ENCODE data around the gene MAP4. TPM values are rescaled to one million over a fixed set of nuclear protein-coding genes. Genes with fewer than 3 reads are reported as not detected.

Gene MAP4
- polyA plus RNA-seq, 4 donors: 30.0 to 74.2 (median 55.7) TPM

DNA sequence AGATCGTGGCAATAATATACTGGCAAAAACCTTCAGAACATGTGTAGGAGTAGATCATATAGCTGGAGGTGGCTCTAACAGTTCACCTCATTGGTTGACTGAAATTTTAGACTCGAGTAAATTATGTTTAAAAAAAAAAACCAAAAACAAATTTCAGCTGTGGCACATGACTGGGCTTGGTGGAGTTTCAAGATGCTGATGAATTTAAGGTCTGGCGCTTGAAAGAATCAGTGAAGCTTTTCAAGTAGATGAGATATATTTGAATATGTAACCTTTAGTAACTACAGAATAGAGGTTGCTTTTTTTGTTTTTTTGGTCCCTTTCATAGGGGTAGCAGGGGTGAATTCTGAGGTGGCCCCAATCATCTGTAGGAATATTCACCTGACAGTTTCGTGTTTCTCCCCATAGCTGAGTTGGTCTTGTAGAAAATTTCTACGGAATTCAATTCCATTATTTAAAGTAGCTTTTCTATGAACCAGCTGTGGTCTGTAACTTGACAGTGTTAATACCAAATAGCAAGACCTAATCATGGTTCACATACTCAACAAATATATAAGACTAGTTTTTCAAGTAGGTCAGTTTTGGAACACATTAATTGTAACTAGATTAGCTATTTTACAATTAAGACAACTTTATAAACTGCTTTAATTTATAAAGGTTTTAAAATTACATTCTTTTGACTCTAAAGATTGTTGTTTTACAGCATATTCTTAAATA lies 65.6 kb downstream of the MAP4 start:
- H3K27ac ChIP-seq (ENCODE audit: low read depth in 1 of 3, low read length in 2 of 3): no peak overlapping the region
- H3K4me1 ChIP-seq (ENCODE audit: control insufficient read depth in 3 of 3, insufficient read depth in 2 of 3, low read depth in 1 of 3, low read length in 2 of 3): peaks cover 0 to 4% (median 4%) of the 10 kb centered on the region in 3 donors
- no peaks in the 10 kb centered on the region for H3K9me3 ChIP-seq (ENCODE audit: control insufficient read depth in 2 of 2, insufficient read depth in 1 of 2, low read depth in 1 of 2, low read length in 1 of 2)
- DNase-seq (no peak), FAIRE-seq (no peak)
- H3K36me3 ChIP-seq (ENCODE audit: control insufficient read depth in 3 of 3, insufficient read depth in 2 of 3, low read depth in 1 of 3, low read length in 3 of 3): peaks cover 0 to 9% (median 0%) of the 10 kb centered on the region in 3 donors
- H3K4me3 ChIP-seq (ENCODE audit: low read depth in 1 of 3, low read length in 3 of 3): no peak overlapping the region
- 72 to 84% (median 75%) methylated on average over 5 of the region's 5 CpGs for WGBS, 3 donors
- H3K27me3 ChIP-seq (ENCODE audit: control insufficient read depth in 3 of 3, insufficient read depth in 3 of 3, low read length in 3 of 3): no peaks in the 10 kb centered on the region

DNA sequence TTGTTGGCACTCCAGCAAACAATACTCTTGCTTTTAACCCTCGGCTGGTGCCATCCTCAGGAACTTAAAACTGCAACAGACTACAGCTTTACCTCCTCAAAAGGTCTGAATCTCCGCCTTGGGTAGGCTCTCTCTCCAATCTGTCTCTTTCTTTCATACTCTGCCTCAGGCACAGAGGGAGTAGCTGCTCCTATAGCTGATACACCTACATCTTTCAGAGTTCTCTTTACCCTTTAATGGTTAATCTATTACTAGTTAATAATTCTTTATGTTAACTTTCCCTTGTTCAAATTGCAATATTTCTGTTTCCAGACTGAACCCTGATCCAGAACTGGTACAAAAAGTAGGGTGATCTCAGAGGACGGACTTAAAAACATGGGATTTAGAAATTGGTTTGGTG lies 66.2 kb downstream of the MAP4 start:
- no peak for FAIRE-seq
- H3K9me3 ChIP-seq (ENCODE audit: control insufficient read depth in 2 of 2, insufficient read depth in 1 of 2, low read depth in 1 of 2, low read length in 1 of 2): no peaks in the 10 kb centered on the region
- H3K27ac ChIP-seq (ENCODE audit: low read depth in 1 of 3, low read length in 2 of 3): no peak overlapping the region
- peak; percentile 24 to 26 for DNase-seq
- WGBS, 3 donors: 45 to 59% (median 57%) methylated on average over 3 of the region's 3 CpGs
- H3K36me3 ChIP-seq (ENCODE audit: control insufficient read depth in 3 of 3, insufficient read depth in 2 of 3, low read depth in 1 of 3, low read length in 3 of 3): peaks cover 0 to 9% (median 0%) of the 10 kb centered on the region in 3 donors
- peaks cover 0 to 4% (median 4%) of the 10 kb centered on the region in 3 donors for H3K4me1 ChIP-seq (ENCODE audit: control insufficient read depth in 3 of 3, insufficient read depth in 2 of 3, low read depth in 1 of 3, low read length in 2 of 3)
- H3K27me3 ChIP-seq (ENCODE audit: control insufficient read depth in 3 of 3, insufficient read depth in 3 of 3, low read length in 3 of 3): no peaks in the 10 kb centered on the region
- no peak overlapping the region for H3K4me3 ChIP-seq (ENCODE audit: low read depth in 1 of 3, low read length in 3 of 3)

DNA sequence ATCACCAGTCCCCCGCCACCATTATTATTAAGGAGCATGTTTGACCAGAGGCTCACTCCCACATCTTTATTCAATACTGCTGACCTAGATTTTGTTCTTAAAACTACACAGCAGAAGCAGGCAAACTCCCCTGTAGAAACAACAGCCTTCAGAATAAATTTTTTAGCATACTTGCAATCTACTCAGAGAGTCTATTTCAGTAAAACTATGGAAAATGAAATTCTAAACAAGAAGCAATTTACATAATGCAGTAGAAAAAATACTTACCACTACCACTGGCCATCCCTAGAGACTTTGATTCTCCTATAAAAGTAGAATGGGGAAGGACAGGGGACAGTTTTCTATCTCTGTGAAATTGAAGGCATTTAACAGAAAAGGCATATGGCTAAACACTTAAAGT lies 76.0 kb downstream of the MAP4 start:
- WGBS, 3 donors: 96 to 100% (median 100%) methylated on average over 1 of the region's 1 CpG
- no peaks in the 10 kb centered on the region for H3K4me1 ChIP-seq (ENCODE audit: control insufficient read depth in 3 of 3, insufficient read depth in 2 of 3, low read depth in 1 of 3, low read length in 2 of 3)
- no peaks in the 10 kb centered on the region for H3K9me3 ChIP-seq (ENCODE audit: control insufficient read depth in 2 of 2, insufficient read depth in 1 of 2, low read depth in 1 of 2, low read length in 1 of 2)
- peaks cover 0 to 4% (median 0%) of the 10 kb centered on the region in 3 donors for H3K36me3 ChIP-seq (ENCODE audit: control insufficient read depth in 3 of 3, insufficient read depth in 2 of 3, low read depth in 1 of 3, low read length in 3 of 3)
- no peaks in the 10 kb centered on the region for H3K27me3 ChIP-seq (ENCODE audit: control insufficient read depth in 3 of 3, insufficient read depth in 3 of 3, low read length in 3 of 3)
- no peak for FAIRE-seq
- DNase-seq: no peak
- no peak overlapping the region for H3K4me3 ChIP-seq (ENCODE audit: low read depth in 1 of 3, low read length in 3 of 3)
- no peak overlapping the region for H3K27ac ChIP-seq (ENCODE audit: low read depth in 1 of 3, low read length in 2 of 3)

DNA sequence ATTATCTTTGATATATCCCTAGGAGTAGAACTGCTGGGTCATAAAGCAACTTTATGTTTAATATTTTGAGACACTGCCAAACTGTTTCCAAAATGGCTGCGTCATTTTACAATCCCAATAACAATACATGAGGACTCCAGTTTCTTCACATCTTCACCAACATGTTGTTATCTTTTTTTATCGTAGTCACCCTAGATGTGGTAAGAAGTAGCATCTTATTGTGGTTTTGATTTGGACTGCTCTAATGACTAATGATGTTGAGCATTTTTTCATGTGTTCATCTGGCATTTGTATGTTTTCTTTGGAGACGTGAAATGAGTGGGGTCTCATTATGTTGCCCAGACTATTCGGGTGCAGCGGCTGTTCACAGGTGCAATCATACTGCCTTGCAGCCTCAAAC lies 83.8 kb downstream of the MAP4 start:
- no peaks in the 10 kb centered on the region for H3K27me3 ChIP-seq (ENCODE audit: control insufficient read depth in 3 of 3, insufficient read depth in 3 of 3, low read length in 3 of 3)
- peaks cover 0 to 6% (median 2%) of the 10 kb centered on the region in 3 donors for H3K36me3 ChIP-seq (ENCODE audit: control insufficient read depth in 3 of 3, insufficient read depth in 2 of 3, low read depth in 1 of 3, low read length in 3 of 3)
- H3K9me3 ChIP-seq (ENCODE audit: control insufficient read depth in 2 of 2, insufficient read depth in 1 of 2, low read depth in 1 of 2, low read length in 1 of 2): no peaks in the 10 kb centered on the region
- H3K4me1 ChIP-seq (ENCODE audit: control insufficient read depth in 3 of 3, insufficient read depth in 2 of 3, low read depth in 1 of 3, low read length in 2 of 3): no peaks in the 10 kb centered on the region
- no peak for FAIRE-seq
- no peak overlapping the region for H3K4me3 ChIP-seq (ENCODE audit: low read depth in 1 of 3, low read length in 3 of 3)
- WGBS, 3 donors: 87 to 90% (median 89%) methylated on average over 5 of the region's 5 CpGs
- no peak overlapping the region for H3K27ac ChIP-seq (ENCODE audit: low read depth in 1 of 3, low read length in 2 of 3)
- no peak for DNase-seq

DNA sequence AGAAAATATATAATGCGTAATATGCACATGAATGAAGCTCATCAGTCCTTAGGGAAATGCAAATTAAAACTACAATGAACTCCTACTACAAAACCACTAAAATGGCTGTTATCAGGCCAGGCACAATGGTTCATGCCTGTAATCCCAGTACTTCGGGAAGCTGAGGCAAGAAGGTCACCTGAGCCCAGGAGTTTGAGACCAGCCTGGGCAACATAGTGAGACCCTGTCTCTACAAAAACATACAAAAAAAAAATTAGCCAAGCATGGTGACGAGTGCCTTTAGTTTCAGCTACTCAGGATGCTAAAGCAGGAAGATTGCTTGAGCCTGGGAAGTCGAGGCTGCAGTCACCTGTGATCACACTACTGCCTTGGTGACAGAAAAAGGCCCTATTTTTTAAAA lies 85.2 kb downstream of the MAP4 start:
- 90 to 95% (median 94%) methylated on average over 4 of the region's 4 CpGs for WGBS, 3 donors
- FAIRE-seq (no peak), DNase-seq (no peak)
- Histone ChIP-seq H3K36me3 (ENCODE audit: control insufficient read depth in 3 of 3, insufficient read depth in 2 of 3, low read depth in 1 of 3, low read length in 3 of 3) (peaks cover 2 to 17% (median 2%) of the 10 kb centered on the region in 3 donors), H3K27me3 (ENCODE audit: control insufficient read depth in 3 of 3, insufficient read depth in 3 of 3, low read length in 3 of 3) (no peaks in the 10 kb centered on the region), H3K27ac (ENCODE audit: low read depth in 1 of 3, low read length in 2 of 3) (no peak overlapping the region), H3K4me3 (ENCODE audit: low read depth in 1 of 3, low read length in 3 of 3) (no peak overlapping the region), H3K9me3 (ENCODE audit: control insufficient read depth in 2 of 2, insufficient read depth in 1 of 2, low read depth in 1 of 2, low read length in 1 of 2) (no peaks in the 10 kb centered on the region), H3K4me1 (ENCODE audit: control insufficient read depth in 3 of 3, insufficient read depth in 2 of 3, low read depth in 1 of 3, low read length in 2 of 3) (no peaks in the 10 kb centered on the region)

DNA sequence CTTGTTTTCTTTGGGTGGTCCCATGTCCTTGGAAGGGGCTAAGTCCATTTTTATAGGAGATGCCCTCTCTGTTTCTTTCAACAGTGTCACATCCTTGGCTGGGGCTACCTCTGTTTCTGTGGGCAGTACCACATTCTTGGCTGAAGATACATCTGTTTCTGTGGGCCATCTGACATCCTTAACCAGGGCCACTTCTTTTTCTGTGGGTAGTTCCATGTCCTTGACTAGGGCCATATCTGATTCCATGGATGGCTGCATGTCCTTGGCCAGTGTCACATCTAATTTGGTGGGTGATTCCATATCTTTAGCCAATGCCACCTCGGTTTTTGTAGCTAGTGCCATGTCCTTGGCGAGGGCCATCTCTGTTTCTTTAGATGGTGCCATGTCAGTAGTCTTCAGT lies 99.5 kb downstream of the MAP4 start:
- H3K27me3 ChIP-seq (ENCODE audit: control insufficient read depth in 3 of 3, insufficient read depth in 3 of 3, low read length in 3 of 3): no peaks in the 10 kb centered on the region
- WGBS, 3 donors: 94 to 96% (median 94%) methylated on average over 2 of the region's 2 CpGs
- H3K36me3 ChIP-seq (ENCODE audit: control insufficient read depth in 3 of 3, insufficient read depth in 2 of 3, low read depth in 1 of 3, low read length in 3 of 3): peaks cover 17 to 47% (median 23%) of the 10 kb centered on the region in 3 donors
- DNase-seq (no peak), FAIRE-seq (no peak)
- H3K4me3 ChIP-seq (ENCODE audit: low read depth in 1 of 3, low read length in 3 of 3): no peak overlapping the region
- no peak overlapping the region for H3K27ac ChIP-seq (ENCODE audit: low read depth in 1 of 3, low read length in 2 of 3)
- H3K4me1 ChIP-seq (ENCODE audit: control insufficient read depth in 3 of 3, insufficient read depth in 2 of 3, low read depth in 1 of 3, low read length in 2 of 3): no peaks in the 10 kb centered on the region
- H3K9me3 ChIP-seq (ENCODE audit: control insufficient read depth in 2 of 2, insufficient read depth in 1 of 2, low read depth in 1 of 2, low read length in 1 of 2): no peaks in the 10 kb centered on the region

DNA sequence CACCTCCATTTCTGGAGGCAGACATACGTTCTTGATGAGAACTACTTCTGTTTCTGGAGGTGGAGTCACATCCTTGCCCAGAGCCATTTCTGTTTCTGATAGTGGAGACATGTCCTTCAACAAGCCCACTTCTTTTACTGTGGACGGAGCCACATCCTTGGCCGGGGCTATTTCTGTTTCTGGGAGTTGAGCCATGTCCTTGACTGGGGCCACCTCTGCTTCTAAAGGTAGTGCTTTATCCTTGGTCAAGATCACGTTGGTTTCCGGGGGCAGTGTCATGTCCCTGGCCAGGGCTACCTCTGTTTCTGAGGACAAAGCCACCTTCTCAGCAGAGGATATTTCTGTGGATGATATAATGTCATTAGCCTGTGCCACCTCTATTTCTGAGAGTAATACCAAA lies 100.0 kb downstream of the MAP4 start:
- Histone ChIP-seq H3K4me1 (ENCODE audit: control insufficient read depth in 3 of 3, insufficient read depth in 2 of 3, low read depth in 1 of 3, low read length in 2 of 3) (no peaks in the 10 kb centered on the region), H3K9me3 (ENCODE audit: control insufficient read depth in 2 of 2, insufficient read depth in 1 of 2, low read depth in 1 of 2, low read length in 1 of 2) (no peaks in the 10 kb centered on the region), H3K4me3 (ENCODE audit: low read depth in 1 of 3, low read length in 3 of 3) (no peak overlapping the region), H3K36me3 (ENCODE audit: control insufficient read depth in 3 of 3, insufficient read depth in 2 of 3, low read depth in 1 of 3, low read length in 3 of 3) (peaks cover 17 to 47% (median 23%) of the 10 kb centered on the region in 3 donors), H3K27me3 (ENCODE audit: control insufficient read depth in 3 of 3, insufficient read depth in 3 of 3, low read length in 3 of 3) (no peaks in the 10 kb centered on the region), H3K27ac (ENCODE audit: low read depth in 1 of 3, low read length in 2 of 3) (no peak overlapping the region)
- FAIRE-seq (no peak), DNase-seq (no peak)
- 89 to 93% (median 90%) methylated on average over 5 of the region's 5 CpGs for WGBS, 3 donors

DNA sequence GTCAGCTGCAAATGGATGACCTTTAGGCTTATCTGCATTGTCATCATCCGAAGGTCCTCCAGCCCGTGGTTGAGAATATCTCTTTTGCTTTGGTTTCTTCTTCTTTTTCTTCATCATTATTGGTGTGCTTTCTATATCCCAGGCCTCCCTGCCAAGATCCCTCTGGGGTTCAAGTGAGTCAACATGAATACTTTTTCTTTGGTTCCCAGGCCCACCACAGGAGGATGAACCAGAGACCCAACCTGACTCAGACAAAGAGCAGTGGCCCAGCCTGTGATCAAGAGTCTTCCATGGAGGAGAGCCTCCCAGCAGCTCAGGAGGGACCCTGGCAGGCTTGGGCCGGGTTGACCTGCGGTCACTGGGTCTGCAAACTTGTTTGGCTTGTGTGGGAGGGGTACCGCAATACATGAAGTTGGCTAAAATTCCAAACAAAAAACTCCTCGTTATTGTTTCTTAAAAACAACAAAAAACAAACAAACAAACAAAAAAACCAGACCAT lies 104.2 kb downstream of the MAP4 start:
- 93 to 94% (median 93%) methylated on average over 6 of the region's 6 CpGs for WGBS, 3 donors
- H3K27me3 ChIP-seq (ENCODE audit: control insufficient read depth in 3 of 3, insufficient read depth in 3 of 3, low read length in 3 of 3): no peaks in the 10 kb centered on the region
- DNase-seq: no peak
- H3K27ac ChIP-seq (ENCODE audit: low read depth in 1 of 3, low read length in 2 of 3): no peak overlapping the region
- no peaks in the 10 kb centered on the region for H3K4me1 ChIP-seq (ENCODE audit: control insufficient read depth in 3 of 3, insufficient read depth in 2 of 3, low read depth in 1 of 3, low read length in 2 of 3)
- no peaks in the 10 kb centered on the region for H3K9me3 ChIP-seq (ENCODE audit: control insufficient read depth in 2 of 2, insufficient read depth in 1 of 2, low read depth in 1 of 2, low read length in 1 of 2)
- FAIRE-seq: no peak
- H3K4me3 ChIP-seq (ENCODE audit: low read depth in 1 of 3, low read length in 3 of 3): no peak overlapping the region
- peaks cover 17 to 29% (median 22%) of the 10 kb centered on the region in 3 donors for H3K36me3 ChIP-seq (ENCODE audit: control insufficient read depth in 3 of 3, insufficient read depth in 2 of 3, low read depth in 1 of 3, low read length in 3 of 3)
